ENCODE data around the gene RIMS3.

- no peak for TF ChIP-seq CTCF (IDR thresholded peaks at IDR 0.05)
- no peak for TF ChIP-seq POLR2A (IDR thresholded peaks at IDR 0.05)
Measured at GRCh38 chr1:40625076-40625475, 40.4 kb downstream of the RIMS3 start.
